Stimulated activated CD4-positive, alpha-beta T cell treated with anti-CD3 and anti-CD28 coated beads, TNF-alpha, amount 100 ng/mL, for 4 hours (primary cell): Measurements from ENCODE around the gene CD180.

Experiments used
- DNase-seq, 3 experiments: peaks; one replicate each; pipeline ENCODE4 v3.0.0-alpha.2; 2020; ENCODE audit warnings: low read depth in 3 of 3

CD180 gene

GRCh38 chr5:67196537-67197059 is at the start of gene CD180:
Gene CD180 (minus strand): TSS chr5:67196799. CDS start chr5:67196641, 158 bp downstream.
- DNase-seq: no peak

GRCh38 chr5:67246108-67246507 is 49.5 kb upstream of the CD180 start:
- no peak for DNase-seq

GRCh38 chr5:67245259-67245846 is 48.8 kb upstream of the CD180 start:
- DNase-seq: no peak

- DNase-seq: no peak
Observed at GRCh38 chr5:67244345-67244793, 47.8 kb upstream of the CD180 start.

- no peak for DNase-seq
Observed at GRCh38 chr5:67243944-67244343, 47.3 kb upstream of the CD180 start.

GRCh38 chr5:67243349-67243748 is 46.8 kb upstream of the CD180 start:
- no peak for DNase-seq

- no peak for DNase-seq
Observed at GRCh38 chr5:67241326-67241725, 44.7 kb upstream of the CD180 start.

- DNase-seq: no peak
Observed at GRCh38 chr5:67240846-67241245, 44.2 kb upstream of the CD180 start.

- no peak for DNase-seq
Observed at GRCh38 chr5:67240065-67240464, 43.5 kb upstream of the CD180 start.

- no peak for DNase-seq
Observed at GRCh38 chr5:67238191-67238590, 41.6 kb upstream of the CD180 start.

- no peak for DNase-seq
Observed at GRCh38 chr5:67235399-67236110, 39.0 kb upstream of the CD180 start.

- no peak for DNase-seq
Observed at GRCh38 chr5:67234671-67235176, 38.1 kb upstream of the CD180 start.

- no peak for DNase-seq
Observed at GRCh38 chr5:67233075-67233474, 36.5 kb upstream of the CD180 start.

GRCh38 chr5:67223211-67223610 is 26.6 kb upstream of the CD180 start:
- no peak for DNase-seq

GRCh38 chr5:67222243-67223025 is 25.8 kb upstream of the CD180 start:
- DNase-seq: no peak

GRCh38 chr5:67221487-67222242 is 25.1 kb upstream of the CD180 start:
- no peak for DNase-seq

- DNase-seq: no peak
Observed at GRCh38 chr5:67216564-67216963, 20.0 kb upstream of the CD180 start.

GRCh38 chr5:67215519-67216471 is 19.2 kb upstream of the CD180 start:
- DNase-seq: peak; percentile 26 to 41 (median 33)

GRCh38 chr5:67214707-67215447 is 18.3 kb upstream of the CD180 start:
- no peak for DNase-seq

GRCh38 chr5:67214036-67214435 is 17.4 kb upstream of the CD180 start:
- no peak for DNase-seq
